ENCODE results near the gene MAPK1IP1L.

The MAPK1IP1L gene

GRCh38 chr14:55094292-55095157 is 43.1 kb downstream of the MAPK1IP1L start:
- no peak for DNase-seq (ENCODE audit: low read depth in 1 of 2, low spot score in 1 of 2)
- Histone ChIP-seq H3K4me3 (replicated peaks; ENCODE audit: insufficient read depth, low read length) (no peak overlapping the region), H3K27me3 (ENCODE audit: insufficient read depth, poor library complexity, severe bottlenecking) (no peaks in the 10 kb centered on the region), H3K27ac (replicated peaks) (no peak overlapping the region)
- TF ChIP-seq GABPA (IDR thresholded peaks at IDR 0.05; ENCODE audit: low read depth) (no peak), SPI1 (IDR thresholded peaks at IDR 0.05; ENCODE audit: borderline replicate concordance, low read depth) (no peak), POLR2AphosphoS5 (IDR thresholded peaks at IDR 0.05; ENCODE audit: low read depth) (no peak)

DNA sequence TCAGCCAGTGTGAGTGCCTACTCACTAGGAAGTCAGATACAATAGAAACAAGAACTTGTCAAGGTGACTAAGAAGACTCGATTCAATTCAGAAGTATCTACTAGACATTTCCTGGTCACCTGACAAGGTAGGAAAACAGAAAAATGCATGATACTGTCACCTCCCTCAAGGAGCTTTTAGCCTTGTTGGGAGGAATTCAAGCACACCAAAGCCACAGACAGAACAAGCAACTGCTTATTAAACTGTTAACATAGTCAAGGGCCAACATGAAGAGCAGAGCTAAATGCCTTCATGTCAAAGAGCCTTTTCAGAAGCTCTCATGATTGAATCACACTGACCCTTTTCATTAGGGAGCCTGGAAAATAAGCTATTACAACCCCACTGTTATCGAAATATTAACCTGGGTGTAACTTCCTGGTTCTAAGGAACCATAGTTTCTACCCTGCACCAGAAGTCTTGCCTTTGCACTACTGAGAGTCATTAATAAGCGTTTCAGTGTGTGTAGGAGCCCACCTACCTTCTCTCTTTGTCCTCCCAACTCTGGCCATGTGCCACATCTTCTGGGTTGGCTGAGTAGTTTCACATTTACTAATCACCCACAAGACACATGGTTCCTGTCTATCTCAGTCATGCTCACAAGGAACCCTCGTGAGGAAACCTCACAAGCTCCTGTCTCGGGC is 46.6 kb downstream of the MAPK1IP1L start:
- TF ChIP-seq SPI1 (IDR thresholded peaks at IDR 0.05; ENCODE audit: borderline replicate concordance, low read depth) (no peak), POLR2AphosphoS5 (IDR thresholded peaks at IDR 0.05; ENCODE audit: low read depth) (no peak), GABPA (IDR thresholded peaks at IDR 0.05; ENCODE audit: low read depth) (no peak)
- TF ChIP-seq, protein P1, sequence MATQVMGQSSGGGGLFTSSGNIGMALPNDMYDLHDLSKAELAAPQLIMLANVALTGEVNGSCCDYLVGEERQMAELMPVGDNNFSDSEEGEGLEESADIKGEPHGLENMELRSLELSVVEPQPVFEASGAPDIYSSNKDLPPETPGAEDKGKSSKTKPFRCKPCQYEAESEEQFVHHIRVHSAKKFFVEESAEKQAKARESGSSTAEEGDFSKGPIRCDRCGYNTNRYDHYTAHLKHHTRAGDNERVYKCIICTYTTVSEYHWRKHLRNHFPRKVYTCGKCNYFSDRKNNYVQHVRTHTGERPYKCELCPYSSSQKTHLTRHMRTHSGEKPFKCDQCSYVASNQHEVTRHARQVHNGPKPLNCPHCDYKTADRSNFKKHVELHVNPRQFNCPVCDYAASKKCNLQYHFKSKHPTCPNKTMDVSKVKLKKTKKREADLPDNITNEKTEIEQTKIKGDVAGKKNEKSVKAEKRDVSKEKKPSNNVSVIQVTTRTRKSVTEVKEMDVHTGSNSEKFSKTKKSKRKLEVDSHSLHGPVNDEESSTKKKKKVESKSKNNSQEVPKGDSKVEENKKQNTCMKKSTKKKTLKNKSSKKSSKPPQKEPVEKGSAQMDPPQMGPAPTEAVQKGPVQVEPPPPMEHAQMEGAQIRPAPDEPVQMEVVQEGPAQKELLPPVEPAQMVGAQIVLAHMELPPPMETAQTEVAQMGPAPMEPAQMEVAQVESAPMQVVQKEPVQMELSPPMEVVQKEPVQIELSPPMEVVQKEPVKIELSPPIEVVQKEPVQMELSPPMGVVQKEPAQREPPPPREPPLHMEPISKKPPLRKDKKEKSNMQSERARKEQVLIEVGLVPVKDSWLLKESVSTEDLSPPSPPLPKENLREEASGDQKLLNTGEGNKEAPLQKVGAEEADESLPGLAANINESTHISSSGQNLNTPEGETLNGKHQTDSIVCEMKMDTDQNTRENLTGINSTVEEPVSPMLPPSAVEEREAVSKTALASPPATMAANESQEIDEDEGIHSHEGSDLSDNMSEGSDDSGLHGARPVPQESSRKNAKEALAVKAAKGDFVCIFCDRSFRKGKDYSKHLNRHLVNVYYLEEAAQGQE (IDR thresholded peaks at IDR 0.05; ENCODE audit: insufficient replicate concordance, low read depth): no peak
- H3K4me3 ChIP-seq (replicated peaks; ENCODE audit: insufficient read depth, low read length): no peak overlapping the region
- H3K27ac ChIP-seq (replicated peaks): no peak overlapping the region
- no peaks in the 10 kb centered on the region for H3K27me3 ChIP-seq (ENCODE audit: insufficient read depth, poor library complexity, severe bottlenecking)
- no peak for DNase-seq (ENCODE audit: low read depth in 1 of 2, low spot score in 1 of 2)

GRCh38 chr14:55098561-55098898 is 47.1 kb downstream of the MAPK1IP1L start:
- TF ChIP-seq SPI1 (IDR thresholded peaks at IDR 0.05; ENCODE audit: borderline replicate concordance, low read depth): no peak
- TF ChIP-seq CTCF (IDR thresholded peaks at IDR 0.05; ENCODE audit: insufficient read depth, low read length): no peak
- no peak for TF ChIP-seq GABPA (IDR thresholded peaks at IDR 0.05; ENCODE audit: low read depth)
- no peak for TF ChIP-seq POLR2AphosphoS5 (IDR thresholded peaks at IDR 0.05; ENCODE audit: low read depth)
- DNase-seq (ENCODE audit: low read depth in 1 of 2, low spot score in 1 of 2): no peak
- H3K27ac ChIP-seq (replicated peaks): no peak overlapping the region

DNA sequence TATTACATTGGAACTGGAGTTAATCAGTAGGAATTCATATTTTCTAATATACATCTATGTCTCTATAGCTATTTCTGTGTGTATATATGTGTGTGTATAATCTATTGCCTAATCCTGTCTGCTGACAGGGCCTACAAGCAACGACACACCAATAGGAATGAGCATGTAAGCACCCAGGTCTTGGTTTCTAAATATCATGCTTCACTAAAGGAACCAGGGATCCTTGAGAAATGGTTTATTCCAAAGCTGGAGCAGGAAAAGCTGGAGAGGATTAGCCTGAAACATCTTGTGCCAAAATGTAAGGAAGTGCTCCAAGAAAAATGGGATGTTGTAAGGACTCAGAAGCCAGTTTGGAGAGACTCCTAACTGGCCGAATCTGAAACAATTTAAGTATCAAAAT is 48.3 kb downstream of the MAPK1IP1L start:
- H3K4me3 ChIP-seq (replicated peaks; ENCODE audit: insufficient read depth, low read length): no peak overlapping the region
- no peaks in the 10 kb centered on the region for H3K27me3 ChIP-seq (ENCODE audit: insufficient read depth, poor library complexity, severe bottlenecking)
- TF ChIP-seq SPI1 (IDR thresholded peaks at IDR 0.05; ENCODE audit: borderline replicate concordance, low read depth) (no peak), POLR2AphosphoS5 (IDR thresholded peaks at IDR 0.05; ENCODE audit: low read depth) (no peak), GABPA (IDR thresholded peaks at IDR 0.05; ENCODE audit: low read depth) (no peak)
- no peak for DNase-seq (ENCODE audit: low read depth in 1 of 2, low spot score in 1 of 2)
- no peak overlapping the region for H3K27ac ChIP-seq (replicated peaks)

More at GRCh38 chr14:55098561-55098898, 47.1 kb downstream of the MAPK1IP1L start:
- Histone ChIP-seq H3K4me3 (replicated peaks; ENCODE audit: insufficient read depth, low read length) (no peak overlapping the region), H3K27me3 (ENCODE audit: insufficient read depth, poor library complexity, severe bottlenecking) (no peaks in the 10 kb centered on the region)

- no peak for DNase-seq (ENCODE audit: low read depth in 1 of 2, low spot score in 1 of 2)
- Histone ChIP-seq H3K4me3 (replicated peaks; ENCODE audit: insufficient read depth, low read length) (no peak overlapping the region), H3K27me3 (ENCODE audit: insufficient read depth, poor library complexity, severe bottlenecking) (no peaks in the 10 kb centered on the region), H3K27ac (replicated peaks) (peak overlapping the region; percentile 55)
- TF ChIP-seq CTCF (IDR thresholded peaks at IDR 0.05; ENCODE audit: insufficient read depth, low read length): no peak
Measured at GRCh38 chr14:55101698-55102097, 50.3 kb downstream of the MAPK1IP1L start.
